Measurements from ENCODE around the gene CCNF.

CCNF gene

GRCh38 chr16:2458887-2459646 is 29.8 kb downstream of the CCNF start:
- DNase-seq: no peak

GRCh38 chr16:2459647-2460390 is 30.6 kb downstream of the CCNF start, which contains the start of gene TEDC2:
TEDC2 (plus strand) TSS chr16:2460109; CDS start chr16:2460145, 36 bp downstream.
- peak; percentile 99 for DNase-seq

- no peak for DNase-seq
Measured at GRCh38 chr16:2460391-2460713, 31.1 kb downstream of the CCNF start.

GRCh38 chr16:2460916-2461315 is 31.7 kb downstream of the CCNF start:
- no peak for DNase-seq

GRCh38 chr16:2462031-2462866 is 33.0 kb downstream of the CCNF start:
- no peak for DNase-seq

DNA sequence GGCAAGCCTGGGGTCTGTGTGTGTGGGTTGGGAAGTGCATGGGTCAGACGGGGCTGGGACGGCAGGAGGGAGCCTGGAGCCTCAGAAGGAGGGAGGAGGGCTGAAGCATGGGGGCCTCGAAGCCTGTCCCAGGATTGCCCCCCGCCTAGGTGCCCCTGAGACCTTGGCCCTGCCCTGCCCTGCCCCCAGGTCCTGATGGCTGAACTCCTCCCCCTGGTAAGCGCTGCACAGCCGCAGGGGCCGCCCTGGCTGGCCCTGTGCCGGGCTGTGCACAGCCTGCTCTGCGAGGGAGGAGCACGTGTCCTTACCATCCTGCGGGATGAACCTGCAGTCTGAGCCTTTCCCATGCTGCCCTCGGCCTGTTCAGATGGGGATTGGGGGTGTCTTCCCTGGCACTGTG is 35.1 kb downstream of the CCNF start:
- no peak for DNase-seq

GRCh38 chr16:2465653-2466415 is 36.6 kb downstream of the CCNF start:
- DNase-seq: peak; percentile 59

- peak; percentile 55 for DNase-seq
Measured at GRCh38 chr16:2466667-2467527, 37.6 kb downstream of the CCNF start.

- DNase-seq: peak; percentile 89
Measured at GRCh38 chr16:2467528-2468232, 38.4 kb downstream of the CCNF start.

GRCh38 chr16:2468233-2468724 is 39.0 kb downstream of the CCNF start:
- DNase-seq: peak; percentile 50

GRCh38 chr16:2468725-2469398 is 39.6 kb downstream of the CCNF start:
- DNase-seq: peak; percentile 61

DNA sequence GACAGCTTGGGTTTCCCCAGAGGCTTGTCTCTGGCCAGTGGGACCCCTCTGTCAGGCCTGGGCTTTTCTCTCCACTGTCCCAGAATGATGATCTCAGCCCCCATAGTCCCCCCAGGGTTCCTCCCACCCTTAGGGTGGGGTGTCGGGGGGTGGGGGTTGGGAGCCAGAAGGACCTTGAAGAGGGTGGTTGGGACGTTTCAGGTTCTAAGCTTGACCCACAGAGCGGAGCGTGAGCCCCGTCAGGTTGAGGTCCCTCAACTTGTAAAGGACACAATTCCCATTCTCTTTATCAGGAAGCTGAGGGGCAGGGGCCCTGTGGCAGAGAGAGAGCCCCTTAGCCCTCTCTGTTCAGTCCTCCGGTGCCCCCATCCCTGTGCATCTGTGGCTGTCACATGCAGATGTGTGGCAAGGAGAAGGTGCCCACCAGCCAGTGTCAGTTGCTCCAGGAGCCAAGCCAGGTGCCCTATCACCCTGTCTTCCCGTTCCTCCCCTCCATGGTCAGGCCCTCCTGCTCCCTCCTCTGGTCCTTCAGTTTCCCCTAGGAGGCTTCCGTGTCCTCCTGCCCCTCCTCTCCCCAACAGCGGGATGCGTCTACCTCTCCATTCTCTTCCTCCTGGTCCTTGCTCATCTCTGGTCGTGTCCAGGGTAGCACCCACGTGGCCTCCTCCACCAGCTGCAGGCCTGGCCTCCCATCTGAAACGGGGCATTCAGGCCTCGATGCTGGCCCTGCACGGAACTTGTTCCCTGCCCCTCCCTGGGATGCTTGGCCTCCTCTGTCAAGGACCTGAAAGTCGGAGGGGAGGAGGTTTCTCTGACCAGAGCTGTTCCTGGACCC is 40.4 kb downstream of the CCNF start:
- DNase-seq: peak; percentile 27

DNA sequence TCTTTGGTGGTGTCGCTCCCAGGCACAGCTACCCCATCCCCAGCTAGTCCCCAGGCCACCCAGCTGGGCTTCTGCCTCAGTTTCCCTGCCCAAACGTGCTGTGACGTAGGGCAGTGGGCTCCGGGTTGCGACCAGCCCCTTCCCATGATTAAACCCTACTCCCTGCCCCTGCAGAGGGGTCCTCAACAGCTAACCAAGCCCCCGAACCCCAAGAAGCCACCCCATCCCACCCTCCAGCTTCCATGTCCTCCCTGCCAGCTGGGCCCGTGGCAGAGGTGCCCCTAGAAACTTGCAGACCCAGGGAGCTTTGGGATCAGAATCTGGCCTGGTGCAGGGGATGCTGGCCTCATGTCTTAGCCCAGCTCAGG is 41.0 kb downstream of the CCNF start:
- no peak for DNase-seq

- peak; percentile 44 for DNase-seq
Measured at GRCh38 chr16:2470603-2471015, 41.4 kb downstream of the CCNF start.

DNA sequence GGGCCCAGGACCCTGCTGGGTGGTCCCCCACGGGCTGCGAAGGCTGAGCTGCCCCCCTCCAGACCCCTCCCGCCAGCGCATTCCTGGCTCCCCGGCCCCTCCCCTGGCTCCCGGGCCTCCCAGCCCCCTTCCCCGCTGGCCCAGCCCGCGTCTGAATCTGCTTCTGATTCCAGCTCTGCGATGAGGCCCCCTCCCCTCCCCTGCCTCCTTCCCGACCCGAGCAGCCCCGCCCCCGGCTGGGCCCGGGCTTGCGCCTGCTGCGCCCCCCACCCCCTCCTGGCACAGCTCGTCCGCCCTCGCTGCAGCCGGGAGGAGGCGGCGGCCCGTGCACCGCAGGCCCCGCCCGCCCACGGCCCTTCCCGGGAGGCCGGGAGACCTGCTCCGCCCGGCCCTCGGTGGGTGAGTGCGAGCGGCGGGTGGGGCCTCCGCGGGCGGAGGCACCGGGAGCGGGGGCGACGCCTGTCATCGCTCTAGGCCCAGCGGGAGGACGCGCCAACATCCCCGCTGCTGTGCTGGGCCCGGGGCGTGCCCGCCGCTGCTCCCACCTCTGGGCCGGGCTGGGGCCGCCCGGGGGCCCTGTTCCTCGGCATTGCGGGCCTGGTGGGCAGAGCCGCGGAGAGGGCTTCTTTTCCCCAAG is 41.9 kb downstream of the CCNF start, which contains the start of gene NTN3:
NTN3 (plus strand) TSS at position 282 of the 637 bp plus-strand sequence. CDS start 405 bp downstream, outside the sequence.
- DNase-seq: peak; percentile 61

GRCh38 chr16:2471653-2472487 is 42.6 kb downstream of the CCNF start:
- peak; percentile 30 for DNase-seq

DNA sequence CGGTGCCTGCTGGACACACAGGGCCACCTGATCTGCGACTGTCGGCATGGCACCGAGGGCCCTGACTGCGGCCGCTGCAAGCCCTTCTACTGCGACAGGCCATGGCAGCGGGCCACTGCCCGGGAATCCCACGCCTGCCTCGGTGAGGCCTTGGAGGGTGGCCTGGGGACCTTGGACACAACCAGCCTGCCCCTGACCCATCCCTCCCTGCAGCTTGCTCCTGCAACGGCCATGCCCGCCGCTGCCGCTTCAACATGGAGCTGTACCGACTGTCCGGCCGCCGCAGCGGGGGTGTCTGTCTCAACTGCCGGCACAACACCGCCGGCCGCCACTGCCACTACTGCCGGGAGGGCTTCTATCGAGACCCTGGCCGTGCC is 43.2 kb downstream of the CCNF start:
- DNase-seq: no peak

Data from hematopoietic multipotent progenitor cell treated with erythropoietin and hydrocortisone succinate and interleukin-3 and kit ligand, for 6 days (in vitro differentiated cells).